A549 (cell line): ENCODE data around the gene IL36B. TPM values are rescaled to one million over a fixed set of nuclear protein-coding genes. Genes with fewer than 3 reads are reported as not detected.

ENCODE experiments used
- ATAC-seq, 2 experiments: fragments of 200-7000 bp in 1 of 2; fragments of >200 bp in 1 of 2; cut with Nextera tagmentation in 1 of 2; cut with Tn5 transposase in 1 of 2; 3 replicates each; pipeline versions ENCODE4 v1.8.0 to v1.9.1; 2018 to 2020; ENCODE audit warnings: mild to moderate bottlenecking in 1 of 2, moderate library complexity in 1 of 2
- CTCF ChIA-PET: fragments of 300-600 bp; sonication (Branson Sonifier 250); formaldehyde crosslinking; extraction: SDS; loops from one replicate; lab custom pipeline; 2021; ENCODE audit warnings: antibody characterized with exemption, inconsistent platforms; lab: Yijun Ruan, JAX
- POLR2A ChIA-PET: fragments of 350-600 bp; formaldehyde crosslinking; extraction: SDS; loops from one replicate; lab custom pipeline; 2021; ENCODE audit warnings: antibody characterized with exemption, inconsistent platforms; lab: Yijun Ruan, JAX
- DNase-seq, 2 experiments: peaks; one replicate each; pipeline versions ENCODE4 v3.0.0 to v3.0.0-alpha.2; 2011 to 2016; ENCODE audit warnings: low read depth in 1 of 2, low spot score in 1 of 2
- FAIRE-seq: peaks from 2 replicates; lab custom pipeline; 2011; peaks lifted over from hg19 to GRCh38; lab: Jason Lieb, UNC
- H3K27ac ChIP-seq, 2 experiments: fragments of >200 bp; sonication (Bioruptor Twin); formaldehyde crosslinking; 3 replicates each; pipeline ENCODE4 v1.5.1; 2016 to 2017
- H3K4me1 ChIP-seq: fragments of >200 bp; sonication (Bioruptor Twin); formaldehyde crosslinking; 3 replicates; pipeline ENCODE4 v1.6.1; 2016
- H3K4me2 ChIP-seq: fragments of >200 bp; sonication (Bioruptor Twin); formaldehyde crosslinking; 3 replicates; pipeline ENCODE4 v1.6.1; 2016
- H3K4me3 ChIP-seq: fragments of >200 bp; sonication (Bioruptor Twin); formaldehyde crosslinking; 3 replicates; pipeline ENCODE4 v1.5.1; 2016
- H3K9me3 ChIP-seq: fragments of >200 bp; sonication (Bioruptor Twin); formaldehyde crosslinking; 3 replicates; pipeline ENCODE4 v1.6.1; 2016
- CEBPB ChIP-seq, 2 experiments: fragments of >200 bp in 1 of 2; sonication (Bioruptor Twin) in 1 of 2; formaldehyde crosslinking in 1 of 2; IDR thresholded peaks; 2 replicates each; pipeline ENCODE4 v1.6.1; 2012 to 2016
- EP300 ChIP-seq, 2 experiments: fragments of >200 bp; sonication (Bioruptor Twin); formaldehyde crosslinking; IDR thresholded peaks; 2 replicates in 1 of 2; 3 replicates in 1 of 2; pipeline ENCODE4 v1.6.1; 2016 to 2017
- FOSB ChIP-seq: fragments of 250-450 bp; sonication (Bioruptor Pico); IDR thresholded peaks from 2 replicates; pipeline ENCODE4 v1.5.0; 2020; ENCODE audit warnings: mild to moderate bottlenecking, moderate library complexity
- GATA3 ChIP-seq: IDR thresholded peaks from 2 replicates; pipeline ENCODE4 v1.6.1; 2012; ENCODE audit warnings: borderline replicate concordance
- HDAC2 ChIP-seq: fragments of 200-600 bp; sonication (generic); IDR thresholded peaks from 2 replicates; pipeline ENCODE4 v1.6.1; 2016
- HOXA7 ChIP-seq: fragments of 250-450 bp; sonication (Bioruptor Pico); IDR thresholded peaks from 2 replicates; pipeline ENCODE4 v1.5.0; 2020; ENCODE audit warnings: mild to moderate bottlenecking, moderate library complexity
- HOXB5 ChIP-seq: fragments of 250-450 bp; sonication (Bioruptor Pico); IDR thresholded peaks from 2 replicates; pipeline ENCODE4 v1.5.0; 2020; ENCODE audit warnings: mild to moderate bottlenecking, moderate library complexity
- JUNB ChIP-seq: fragments of >200 bp; sonication (Bioruptor Twin); formaldehyde crosslinking; IDR thresholded peaks from 2 replicates; pipeline ENCODE4 v1.6.1; 2016
- MAZ ChIP-seq: fragments of 150-350 bp; IDR thresholded peaks from 2 replicates; pipeline ENCODE4 v1.6.1; 2014; ENCODE audit warnings: antibody characterized with exemption, low read depth, low read length, borderline replicate concordance
- NR3C1 ChIP-seq: fragments of >200 bp; sonication (Bioruptor Twin); formaldehyde crosslinking; IDR thresholded peaks from 3 replicates; pipeline ENCODE4 v1.6.1; 2017
- POLR2A ChIP-seq: IDR thresholded peaks from 2 replicates; pipeline ENCODE4 v1.6.1; 2012; ENCODE audit warnings: mild to moderate bottlenecking, low read length
- RAD21 ChIP-seq, 2 experiments: fragments of >200 bp in 1 of 2; sonication (Bioruptor Twin) in 1 of 2; formaldehyde crosslinking in 1 of 2; IDR thresholded peaks in 1 of 2; conservative IDR thresholded peaks in 1 of 2; 2 replicates in 1 of 2; 3 replicates in 1 of 2; pipeline ENCODE4 v1.6.1; 2012 to 2018; ENCODE audit warnings: inconsistent platforms in 1 of 2
- RFX5 ChIP-seq: fragments of 450-650 bp; IDR thresholded peaks from 2 replicates; pipeline ENCODE4 v1.7.1; 2014; ENCODE audit warnings: antibody characterized with exemption, mild to moderate bottlenecking, moderate library complexity
- SMC3 ChIP-seq: fragments of >200 bp; sonication (Bioruptor Twin); formaldehyde crosslinking; IDR thresholded peaks from 3 replicates; pipeline ENCODE4 v1.6.1; 2018; ENCODE audit warnings: inconsistent platforms
- SREBF2 ChIP-seq: fragments of 450-650 bp; IDR thresholded peaks from 2 replicates; pipeline ENCODE4 v1.6.1; 2014; ENCODE audit warnings: mild to moderate bottlenecking, moderate library complexity
- TP53 ChIP-seq: fragments of 250-450 bp; sonication (Bioruptor Pico); IDR thresholded peaks from 2 replicates; pipeline ENCODE4 v1.5.0; 2021; ENCODE audit warnings: mild to moderate bottlenecking, moderate library complexity
- ZC3H11A ChIP-seq: fragments of 450-650 bp; IDR thresholded peaks from 2 replicates; pipeline ENCODE4 v1.6.1; 2014; ENCODE audit warnings: antibody characterized with exemption, mild to moderate bottlenecking
- ZFP36 ChIP-seq: fragments of 450-650 bp; IDR thresholded peaks from 2 replicates; pipeline ENCODE4 v1.6.1; 2014; ENCODE audit warnings: borderline replicate concordance; ENCODE audit not compliant: partially characterized antibody
- ZNF302 ChIP-seq: fragments of 250-450 bp; sonication (Bioruptor Pico); IDR thresholded peaks from 2 replicates; pipeline ENCODE4 v1.9.0; 2021; ENCODE audit warnings: inconsistent platforms, mild to moderate bottlenecking, moderate library complexity
- ZSCAN20 ChIP-seq: fragments of 250-450 bp; sonication (Bioruptor Pico); IDR thresholded peaks from 2 replicates; pipeline ENCODE4 v1.8.0; 2022; ENCODE audit warnings: mild to moderate bottlenecking, moderate library complexity
- WGBS: methylation state at CpG from one replicate; pipeline ENCODE4 v1.1.6; 2017; ENCODE audit errors: missing lambda C conversion rate; 5-methylcytosine and 5-hydroxymethylcytosine counted together
- polyA plus RNA-seq, 4 experiments: library from polyadenylated mRNA; depleted of rRNA in 3 of 4; stranded (reverse); fragments of >200 nt; fragmentation: RNase III in 1 of 4; extraction: RNeasy Plus Mini Kit Qiagen cat#74134 plus additional on column Dnase treatment in 1 of 4; gene quantifications; 2 replicates in 3 of 4; 3 replicates in 1 of 4; pipeline ENCODE4 v1.2.3, GENCODE V29; 2011 to 2017
- TF ChIP-seq, protein P1 (sequence below): IDR thresholded peaks from 2 replicates; pipeline ENCODE4 v1.6.1; 2012
- TF ChIP-seq, protein P2 (sequence below): fragments of 150-350 bp; IDR thresholded peaks from 2 replicates; pipeline ENCODE4 v1.6.1; 2014; ENCODE audit warnings: low read depth, mild to moderate bottlenecking, low read length
- TF ChIP-seq, protein P3 (sequence below): IDR thresholded peaks from 2 replicates; pipeline ENCODE4 v1.6.1; 2012
- TF ChIP-seq, protein P4 (sequence below): fragments of 250-450 bp; sonication (Bioruptor Pico); IDR thresholded peaks from 2 replicates; pipeline ENCODE4 v1.5.0; 2020; ENCODE audit warnings: low read depth, mild to moderate bottlenecking, moderate library complexity
- TF ChIP-seq, protein P5 (sequence below): fragments of >200 bp; sonication (Bioruptor Twin); formaldehyde crosslinking; IDR thresholded peaks from 3 replicates; pipeline ENCODE4 v1.5.1; 2016
- TF ChIP-seq, protein P6 (sequence below): fragments of 450-650 bp; IDR thresholded peaks from 2 replicates; pipeline ENCODE4 v1.6.1; 2014; ENCODE audit warnings: antibody characterized with exemption
- TF ChIP-seq, protein P7 (sequence below): fragments of >200 bp; sonication (Bioruptor Twin); formaldehyde crosslinking; IDR thresholded peaks from 2 replicates; pipeline ENCODE4 v1.6.1; 2016

IL36B gene
- polyA plus RNA-seq, 2 of the 4 experiments (the other 2 are of a cell fraction): not detected

DNA sequence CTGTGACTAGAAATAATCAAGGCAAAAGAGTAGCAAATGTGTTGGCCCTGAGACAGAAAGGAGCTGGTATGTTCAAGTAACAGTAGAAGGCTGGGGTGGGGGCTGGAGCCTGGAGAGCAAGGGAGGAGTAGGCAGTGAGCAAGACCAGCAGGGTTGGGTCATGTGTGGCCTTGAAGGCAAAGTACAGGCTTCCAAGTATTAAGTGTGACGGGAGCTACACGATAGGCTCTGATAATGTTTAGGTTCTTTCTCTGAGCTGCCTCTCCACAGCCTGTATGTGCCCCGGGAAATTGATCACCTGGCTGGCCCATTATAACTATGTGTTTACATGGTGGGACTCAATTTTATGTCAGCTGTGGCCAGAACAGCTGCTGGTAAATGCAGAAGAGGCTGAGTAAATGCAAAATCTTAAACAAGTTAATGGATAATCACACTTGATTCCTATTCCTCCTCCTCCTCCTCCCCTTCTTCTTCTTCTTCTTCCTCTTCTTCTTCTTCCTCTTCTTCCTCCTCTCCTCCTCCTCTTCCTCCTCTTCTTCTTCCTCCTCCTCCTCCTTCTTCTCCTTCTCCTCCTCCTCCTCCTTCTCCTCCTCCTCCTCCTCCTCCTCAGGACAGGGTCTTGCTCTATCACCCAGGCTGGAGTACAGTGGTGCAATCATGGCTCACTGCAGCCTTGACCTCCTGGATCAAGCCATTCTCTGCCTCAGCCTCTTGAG is 24.4 kb upstream of the IL36B start:
- FAIRE-seq (no peak), DNase-seq (no peak), ATAC-seq (no peak)
- POLR2A ChIA-PET: no interaction called here
- no peak for TF ChIP-seq ZC3H11A
- TF ChIP-seq CEBPB (IDR thresholded peaks at IDR 0.05): no peak
- TF ChIP-seq, protein P1, sequence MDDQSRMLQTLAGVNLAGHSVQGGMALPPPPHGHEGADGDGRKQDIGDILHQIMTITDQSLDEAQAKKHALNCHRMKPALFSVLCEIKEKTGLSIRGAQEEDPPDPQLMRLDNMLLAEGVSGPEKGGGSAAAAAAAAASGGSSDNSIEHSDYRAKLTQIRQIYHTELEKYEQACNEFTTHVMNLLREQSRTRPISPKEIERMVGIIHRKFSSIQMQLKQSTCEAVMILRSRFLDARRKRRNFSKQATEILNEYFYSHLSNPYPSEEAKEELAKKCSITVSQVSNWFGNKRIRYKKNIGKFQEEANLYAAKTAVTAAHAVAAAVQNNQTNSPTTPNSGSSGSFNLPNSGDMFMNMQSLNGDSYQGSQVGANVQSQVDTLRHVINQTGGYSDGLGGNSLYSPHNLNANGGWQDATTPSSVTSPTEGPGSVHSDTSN: no peak
- no peak for TF ChIP-seq EP300 (IDR thresholded peaks at IDR 0.05)
- TF ChIP-seq, protein P2, sequence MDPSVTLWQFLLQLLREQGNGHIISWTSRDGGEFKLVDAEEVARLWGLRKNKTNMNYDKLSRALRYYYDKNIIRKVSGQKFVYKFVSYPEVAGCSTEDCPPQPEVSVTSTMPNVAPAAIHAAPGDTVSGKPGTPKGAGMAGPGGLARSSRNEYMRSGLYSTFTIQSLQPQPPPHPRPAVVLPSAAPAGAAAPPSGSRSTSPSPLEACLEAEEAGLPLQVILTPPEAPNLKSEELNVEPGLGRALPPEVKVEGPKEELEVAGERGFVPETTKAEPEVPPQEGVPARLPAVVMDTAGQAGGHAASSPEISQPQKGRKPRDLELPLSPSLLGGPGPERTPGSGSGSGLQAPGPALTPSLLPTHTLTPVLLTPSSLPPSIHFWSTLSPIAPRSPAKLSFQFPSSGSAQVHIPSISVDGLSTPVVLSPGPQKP: no peak
- TF ChIP-seq, protein P3, sequence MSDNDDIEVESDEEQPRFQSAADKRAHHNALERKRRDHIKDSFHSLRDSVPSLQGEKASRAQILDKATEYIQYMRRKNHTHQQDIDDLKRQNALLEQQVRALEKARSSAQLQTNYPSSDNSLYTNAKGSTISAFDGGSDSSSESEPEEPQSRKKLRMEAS: no peak
- TF ChIP-seq ZFP36: no peak
- TF ChIP-seq RFX5: no peak
- no peak for TF ChIP-seq HOXA7 (CRISPR knock-in tag)
- no peak for TF ChIP-seq ZSCAN20
- TF ChIP-seq HOXB5 (CRISPR knock-in tag): no peak
- TF ChIP-seq, protein P4, sequence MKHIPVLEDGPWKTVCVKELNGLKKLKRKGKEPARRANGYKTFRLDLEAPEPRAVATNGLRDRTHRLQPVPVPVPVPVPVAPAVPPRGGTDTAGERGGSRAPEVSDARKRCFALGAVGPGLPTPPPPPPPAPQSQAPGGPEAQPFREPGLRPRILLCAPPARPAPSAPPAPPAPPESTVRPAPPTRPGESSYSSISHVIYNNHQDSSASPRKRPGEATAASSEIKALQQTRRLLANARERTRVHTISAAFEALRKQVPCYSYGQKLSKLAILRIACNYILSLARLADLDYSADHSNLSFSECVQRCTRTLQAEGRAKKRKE (CRISPR knock-in tag): no peak
- Histone ChIP-seq H3K4me2 (no peak overlapping the region), H3K4me3 (no peak overlapping the region), H3K27ac (no peak overlapping the region), H3K9me3 (no peaks in the 10 kb centered on the region), H3K4me1 (peaks cover 3% of the 10 kb centered on the region; the same call in 1 of the 3 replicates)
- CTCF ChIA-PET: interaction anchor here (0.6 to 12.9 kb wide), 7 partner anchors 12 to 261 kb away, joined by 3 to 150 read pairs (median 5); no protein-coding TSS in a partner anchor
- WGBS: 55% methylated on average over 3 of the region's 3 CpGs

DNA sequence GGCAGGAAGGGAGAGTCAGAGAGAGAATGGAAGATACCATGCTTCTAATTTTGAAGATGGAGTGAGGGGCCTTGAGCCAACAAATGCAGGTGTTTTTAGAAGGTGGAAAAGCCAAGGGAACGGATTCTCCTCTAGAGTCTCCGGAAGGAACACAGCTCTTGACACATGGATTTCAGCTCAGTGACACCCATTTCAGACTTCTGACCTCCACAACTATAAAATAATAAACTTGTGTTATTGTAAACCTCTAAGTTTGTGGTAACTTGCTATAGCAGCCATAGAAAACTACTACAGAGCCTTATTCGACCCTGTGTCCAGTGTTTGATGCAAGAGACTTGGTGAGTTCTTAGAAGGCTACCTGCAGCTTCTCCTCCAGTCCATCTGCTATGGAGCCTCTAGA is 22.9 kb upstream of the IL36B start:
- no peaks in the 10 kb centered on the region for H3K9me3 ChIP-seq
- no peak overlapping the region for H3K4me3 ChIP-seq
- no peak overlapping the region for H3K27ac ChIP-seq
- no peak for TF ChIP-seq TP53
- no peak for TF ChIP-seq MAZ
- TF ChIP-seq RFX5: no peak
- no peak for TF ChIP-seq POLR2A
- no peak for TF ChIP-seq EP300 (IDR thresholded peaks at IDR 0.05)
- TF ChIP-seq HOXB5 (CRISPR knock-in tag): no peak
- TF ChIP-seq SREBF2: no peak
- TF ChIP-seq NR3C1: no peak
- FAIRE-seq (no peak), DNase-seq (no peak), ATAC-seq (no peak)
- ChIA-PET POLR2A (no interaction called here), CTCF (interaction anchor here (1.2 to 12.9 kb wide), 4 partner anchors 24 to 295 kb away, joined by 4 to 150 read pairs (median 10); no protein-coding TSS in a partner anchor)
- 55% methylated on average over 3 of the region's 3 CpGs for WGBS
- no peak overlapping the region for H3K4me2 ChIP-seq
- H3K4me1 ChIP-seq: peaks cover 3% of the 10 kb centered on the region; the same call in 1 of the 3 replicates

DNA sequence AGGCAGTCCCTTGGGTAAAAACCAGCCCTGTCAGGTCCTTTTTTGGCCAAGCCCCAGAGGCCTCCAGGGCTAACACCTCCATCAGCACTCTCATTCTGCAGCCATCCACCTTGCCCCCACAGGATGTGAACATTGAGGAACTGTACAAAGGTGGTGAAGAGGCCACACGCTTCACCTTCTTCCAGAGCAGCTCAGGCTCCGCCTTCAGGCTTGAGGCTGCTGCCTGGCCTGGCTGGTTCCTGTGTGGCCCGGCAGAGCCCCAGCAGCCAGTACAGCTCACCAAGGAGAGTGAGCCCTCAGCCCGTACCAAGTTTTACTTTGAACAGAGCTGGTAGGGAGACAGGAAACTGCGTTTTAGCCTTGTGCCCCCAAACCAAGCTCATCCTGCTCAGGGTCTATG is 22.4 kb upstream of the IL36B start:
- Histone ChIP-seq H3K4me2 (no peak overlapping the region), H3K27ac (no peak overlapping the region), H3K9me3 (no peaks in the 10 kb centered on the region), H3K4me3 (no peak overlapping the region), H3K4me1 (peaks cover 6% of the 10 kb centered on the region; the same call in 2 of the 3 replicates)
- ATAC-seq: no peak
- ChIA-PET CTCF (interaction anchor here (3.4 to 12.9 kb wide), 2 partner anchors 62 to 125 kb away, joined by 14 to 150 read pairs; no protein-coding TSS in a partner anchor), POLR2A (no interaction called here)
- DNase-seq: no peak
- 59% methylated on average over 5 of the region's 5 CpGs for WGBS
- FAIRE-seq: no peak
- TF ChIP-seq HDAC2 (no peak), JUNB (no peak), FOSB (CRISPR knock-in tag) (no peak), ZSCAN20 (no peak), SMC3 (no peak), GATA3 (no peak), ZNF302 (no peak), RAD21 (conservative IDR thresholded peaks at IDR 0.05 in 1 of 2, IDR thresholded peaks at IDR 0.05 in 1 of 2) (no peak)
- TF ChIP-seq, protein P5, sequence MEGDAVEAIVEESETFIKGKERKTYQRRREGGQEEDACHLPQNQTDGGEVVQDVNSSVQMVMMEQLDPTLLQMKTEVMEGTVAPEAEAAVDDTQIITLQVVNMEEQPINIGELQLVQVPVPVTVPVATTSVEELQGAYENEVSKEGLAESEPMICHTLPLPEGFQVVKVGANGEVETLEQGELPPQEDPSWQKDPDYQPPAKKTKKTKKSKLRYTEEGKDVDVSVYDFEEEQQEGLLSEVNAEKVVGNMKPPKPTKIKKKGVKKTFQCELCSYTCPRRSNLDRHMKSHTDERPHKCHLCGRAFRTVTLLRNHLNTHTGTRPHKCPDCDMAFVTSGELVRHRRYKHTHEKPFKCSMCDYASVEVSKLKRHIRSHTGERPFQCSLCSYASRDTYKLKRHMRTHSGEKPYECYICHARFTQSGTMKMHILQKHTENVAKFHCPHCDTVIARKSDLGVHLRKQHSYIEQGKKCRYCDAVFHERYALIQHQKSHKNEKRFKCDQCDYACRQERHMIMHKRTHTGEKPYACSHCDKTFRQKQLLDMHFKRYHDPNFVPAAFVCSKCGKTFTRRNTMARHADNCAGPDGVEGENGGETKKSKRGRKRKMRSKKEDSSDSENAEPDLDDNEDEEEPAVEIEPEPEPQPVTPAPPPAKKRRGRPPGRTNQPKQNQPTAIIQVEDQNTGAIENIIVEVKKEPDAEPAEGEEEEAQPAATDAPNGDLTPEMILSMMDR: no peak
- TF ChIP-seq, protein P6, sequence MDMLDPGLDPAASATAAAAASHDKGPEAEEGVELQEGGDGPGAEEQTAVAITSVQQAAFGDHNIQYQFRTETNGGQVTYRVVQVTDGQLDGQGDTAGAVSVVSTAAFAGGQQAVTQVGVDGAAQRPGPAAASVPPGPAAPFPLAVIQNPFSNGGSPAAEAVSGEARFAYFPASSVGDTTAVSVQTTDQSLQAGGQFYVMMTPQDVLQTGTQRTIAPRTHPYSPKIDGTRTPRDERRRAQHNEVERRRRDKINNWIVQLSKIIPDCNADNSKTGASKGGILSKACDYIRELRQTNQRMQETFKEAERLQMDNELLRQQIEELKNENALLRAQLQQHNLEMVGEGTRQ: no peak
- TF ChIP-seq, protein P7, sequence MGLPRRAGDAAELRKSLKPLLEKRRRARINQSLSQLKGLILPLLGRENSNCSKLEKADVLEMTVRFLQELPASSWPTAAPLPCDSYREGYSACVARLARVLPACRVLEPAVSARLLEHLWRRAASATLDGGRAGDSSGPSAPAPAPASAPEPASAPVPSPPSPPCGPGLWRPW: no peak
- TF ChIP-seq, protein P2: no peak
